GM12878 (cell line): ENCODE measurements around the gene ZNF22. TPM values are rescaled to one million over a fixed set of nuclear protein-coding genes. Genes with fewer than 3 reads are reported as not detected.

Experiments
- ASH2L ChIP-seq: fragments of 300-600, 200-600 bp; sonication (generic); IDR thresholded peaks from 2 replicates; pipeline ENCODE4 v1.6.1; 2017; ENCODE audit warnings: low read depth, mild to moderate bottlenecking, borderline replicate concordance
- KAT2A ChIP-seq: conservative IDR thresholded peaks from 2 replicates; pipeline ENCODE4 v1.6.1; 2011; ENCODE audit warnings: low read depth, low read length; ENCODE audit not compliant: control insufficient read depth
- NFYB ChIP-seq: IDR thresholded peaks from 2 replicates; pipeline ENCODE4 v1.6.1; 2011; ENCODE audit warnings: low read depth, mild to moderate bottlenecking, low read length, improper control_type of control experiment, moderate library complexity; ENCODE audit not compliant: insufficient read depth
- NR2F1 ChIP-seq: fragments of 450-650 bp; conservative IDR thresholded peaks from 2 replicates; pipeline ENCODE4 v1.6.1; 2017; ENCODE audit warnings: mild to moderate bottlenecking
- POLR2AphosphoS2 ChIP-seq: IDR thresholded peaks from 2 replicates; pipeline ENCODE4 v1.6.1; 2011; ENCODE audit warnings: low read depth, mild to moderate bottlenecking, low read length, improper control_type of control experiment, moderate library complexity
- SREBF1 ChIP-seq: IDR thresholded peaks from 2 replicates; pipeline ENCODE4 v1.6.1; 2012; ENCODE audit warnings: mild to moderate bottlenecking, low read length
- SREBF2 ChIP-seq: IDR thresholded peaks from 2 replicates; pipeline ENCODE4 v1.6.1; 2012; ENCODE audit warnings: mild to moderate bottlenecking, low read length
- STAT1 ChIP-seq: fragments of 450-650 bp; conservative IDR thresholded peaks from 2 replicates; pipeline ENCODE4 v1.6.1; 2014; ENCODE audit warnings: antibody characterized with exemption, mild to moderate bottlenecking
- SUPT20H ChIP-seq: IDR thresholded peaks from 2 replicates; pipeline ENCODE4 v1.6.1; 2011; ENCODE audit warnings: low read depth, mild to moderate bottlenecking, low read length, moderate library complexity, borderline replicate concordance; ENCODE audit not compliant: control insufficient read depth
- TCF7 ChIP-seq: IDR thresholded peaks from 2 replicates; pipeline ENCODE4 v1.6.1; 2014; ENCODE audit warnings: antibody characterized with exemption, borderline replicate concordance
- WRNIP1 ChIP-seq: IDR thresholded peaks from 2 replicates; pipeline ENCODE4 v1.6.1; 2011; ENCODE audit warnings: low read depth, low read length, improper control_type of control experiment, borderline replicate concordance
- YY1 ChIP-seq: IDR thresholded peaks from 2 replicates; pipeline ENCODE4 v1.6.1; 2011; ENCODE audit warnings: low read depth, mild to moderate bottlenecking, low read length
- ZBTB11 ChIP-seq: fragments of 450-650 bp; formaldehyde crosslinking; IDR thresholded peaks from 2 replicates; pipeline ENCODE4 v1.5.0; 2022; ENCODE audit warnings: mild to moderate bottlenecking, missing genetic modification characterization
- ZNF217 ChIP-seq: fragments of 450-650 bp; IDR thresholded peaks from 2 replicates; pipeline ENCODE4 v1.6.1; 2017; ENCODE audit warnings: antibody characterized with exemption, mild to moderate bottlenecking
- ZNF622 ChIP-seq: fragments of 450-650 bp; IDR thresholded peaks from 2 replicates; pipeline ENCODE4 v1.6.1; 2017; ENCODE audit warnings: mild to moderate bottlenecking, inconsistent platforms
- polyA plus RNA-seq, 11 experiments: library from polyadenylated mRNA; depleted of rRNA in 4 of 11; unstranded in 6 of 11; stranded (reverse) in 5 of 11; fragments of >200 nt; fragmentation: Nextera tagmentation in 4 of 11; fragmentation: Illumina TruSeq in 1 of 11; extraction: Ambion mirVana in 4 of 11; extraction: Trizol in 1 of 11; gene quantifications; 1 replicate in 1 of 11; 2 replicates in 10 of 11; pipeline versions ENCODE4 v1.2.1 to v1.2.3, GENCODE V29; 2011 to 2016; ENCODE audit warnings: inconsistent platforms in 2 of 11, missing spikeins in 2 of 11, low read depth in 1 of 11
- total RNA-seq, 4 experiments: library from RNA; depleted of rRNA in 3 of 4; stranded (reverse); fragments of >200 nt in 3 of 4; fragmentation: Illumina TruSeq in 1 of 4; extraction: Trizol in 1 of 4; gene quantifications; 2 replicates each; pipeline versions ENCODE4 v1.2.1 to v1.2.3, GENCODE V29; 2013 to 2021
- TF ChIP-seq, protein P1 (sequence below): fragments of 450-650 bp; IDR thresholded peaks from 2 replicates; pipeline ENCODE4 v1.6.1; 2014; ENCODE audit warnings: mild to moderate bottlenecking
- TF ChIP-seq, protein P2 (sequence below): fragments of 450-650 bp; IDR thresholded peaks from 2 replicates; pipeline ENCODE4 v1.6.1; 2017; ENCODE audit warnings: low read depth, mild to moderate bottlenecking, moderate library complexity
- TF ChIP-seq, protein P3 (sequence below): fragments of 450-650 bp; IDR thresholded peaks from 2 replicates; pipeline ENCODE4 v1.6.1; 2016; ENCODE audit warnings: mild to moderate bottlenecking

ZNF22 gene
- total and polyA plus RNA-seq, 10 of the 15 experiments (the other 5 are each of a cell fraction or from before 2014, with no cell fraction given), result 31.1 to 74.4 (median 43.8) TPM

DNA sequence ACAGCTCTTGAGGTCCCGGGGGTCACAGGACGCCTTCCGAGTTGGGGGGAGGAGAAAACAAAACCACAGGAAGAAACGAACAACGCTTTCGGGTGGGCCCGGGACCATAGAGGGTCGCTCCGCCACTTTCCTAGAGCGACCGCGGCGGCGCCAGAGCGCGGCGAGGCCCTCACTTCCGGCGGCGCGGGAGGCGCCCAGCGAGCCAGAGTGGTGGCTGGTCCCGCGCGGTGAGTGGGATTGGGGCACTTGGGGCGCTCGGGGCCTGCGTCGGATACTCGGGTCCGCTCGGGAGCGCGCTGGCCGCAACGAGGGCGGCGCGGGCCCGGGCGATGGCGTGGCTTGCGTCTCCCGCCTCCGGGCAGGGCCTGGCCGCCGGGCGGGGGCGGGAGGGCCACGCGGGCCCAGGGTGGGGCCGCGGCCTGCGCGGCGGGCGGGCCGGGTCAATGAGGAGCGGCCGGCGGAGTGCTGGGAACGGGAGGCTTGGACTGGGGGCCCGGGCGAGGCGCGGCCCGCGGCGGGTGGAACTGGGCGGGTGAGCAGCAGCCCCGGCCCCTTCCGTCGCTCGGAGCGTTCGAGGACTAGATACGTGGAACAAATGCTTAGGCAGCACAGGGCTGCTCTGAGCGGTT is at the start of gene ZNF22 (continued):
- TF ChIP-seq, protein P1, sequence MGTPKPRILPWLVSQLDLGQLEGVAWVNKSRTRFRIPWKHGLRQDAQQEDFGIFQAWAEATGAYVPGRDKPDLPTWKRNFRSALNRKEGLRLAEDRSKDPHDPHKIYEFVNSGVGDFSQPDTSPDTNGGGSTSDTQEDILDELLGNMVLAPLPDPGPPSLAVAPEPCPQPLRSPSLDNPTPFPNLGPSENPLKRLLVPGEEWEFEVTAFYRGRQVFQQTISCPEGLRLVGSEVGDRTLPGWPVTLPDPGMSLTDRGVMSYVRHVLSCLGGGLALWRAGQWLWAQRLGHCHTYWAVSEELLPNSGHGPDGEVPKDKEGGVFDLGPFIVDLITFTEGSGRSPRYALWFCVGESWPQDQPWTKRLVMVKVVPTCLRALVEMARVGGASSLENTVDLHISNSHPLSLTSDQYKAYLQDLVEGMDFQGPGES, result peak; percentile 42; the same call in 1 of the 2 replicates
- no peak for TF ChIP-seq POLR2AphosphoS2
- no peak for TF ChIP-seq TCF7
- TF ChIP-seq SUPT20H, result no peak
- TF ChIP-seq, protein P2, sequence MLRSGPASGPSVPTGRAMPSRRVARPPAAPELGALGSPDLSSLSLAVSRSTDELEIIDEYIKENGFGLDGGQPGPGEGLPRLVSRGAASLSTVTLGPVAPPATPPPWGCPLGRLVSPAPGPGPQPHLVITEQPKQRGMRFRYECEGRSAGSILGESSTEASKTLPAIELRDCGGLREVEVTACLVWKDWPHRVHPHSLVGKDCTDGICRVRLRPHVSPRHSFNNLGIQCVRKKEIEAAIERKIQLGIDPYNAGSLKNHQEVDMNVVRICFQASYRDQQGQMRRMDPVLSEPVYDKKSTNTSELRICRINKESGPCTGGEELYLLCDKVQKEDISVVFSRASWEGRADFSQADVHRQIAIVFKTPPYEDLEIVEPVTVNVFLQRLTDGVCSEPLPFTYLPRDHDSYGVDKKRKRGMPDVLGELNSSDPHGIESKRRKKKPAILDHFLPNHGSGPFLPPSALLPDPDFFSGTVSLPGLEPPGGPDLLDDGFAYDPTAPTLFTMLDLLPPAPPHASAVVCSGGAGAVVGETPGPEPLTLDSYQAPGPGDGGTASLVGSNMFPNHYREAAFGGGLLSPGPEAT, result no peak
- TF ChIP-seq WRNIP1, result 0 out of 2 replicates have a peak, but pooled peaks have one; percentile 30
- TF ChIP-seq ASH2L, result no peak
- no peak for TF ChIP-seq KAT2A
- TF ChIP-seq ZNF217, result no peak
- TF ChIP-seq NFYB, result no peak
- TF ChIP-seq, protein P3, sequence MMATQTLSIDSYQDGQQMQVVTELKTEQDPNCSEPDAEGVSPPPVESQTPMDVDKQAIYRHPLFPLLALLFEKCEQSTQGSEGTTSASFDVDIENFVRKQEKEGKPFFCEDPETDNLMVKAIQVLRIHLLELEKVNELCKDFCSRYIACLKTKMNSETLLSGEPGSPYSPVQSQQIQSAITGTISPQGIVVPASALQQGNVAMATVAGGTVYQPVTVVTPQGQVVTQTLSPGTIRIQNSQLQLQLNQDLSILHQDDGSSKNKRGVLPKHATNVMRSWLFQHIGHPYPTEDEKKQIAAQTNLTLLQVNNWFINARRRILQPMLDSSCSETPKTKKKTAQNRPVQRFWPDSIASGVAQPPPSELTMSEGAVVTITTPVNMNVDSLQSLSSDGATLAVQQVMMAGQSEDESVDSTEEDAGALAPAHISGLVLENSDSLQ, result no peak
- TF ChIP-seq YY1, result peak; percentile 33; the same call in 1 of the 2 replicates
- TF ChIP-seq ZBTB11, result no peak
- no peak for TF ChIP-seq SREBF2
- TF ChIP-seq NR2F1, result peak; percentile 87
- no peak for TF ChIP-seq SREBF1
- TF ChIP-seq ZNF622, result no peak
- no peak for TF ChIP-seq STAT1
